PC-3 (cell line): ENCODE data around the gene SLC16A3. TPM values are rescaled to one million over a fixed set of nuclear protein-coding genes. Genes with fewer than 3 reads are reported as not detected.

Experiments used
- ATAC-seq: fragments of 200-7000 bp; cut with Tn5 transposase; 2 replicates; pipeline ENCODE4 v1.9.1; 2020; ENCODE audit warnings: mild to moderate bottlenecking, moderate library complexity
- BruUV-seq: library from RNA; stranded (reverse); fragments of 400-500 nt; replicated peaks from 2 replicates; lab custom pipeline; 2021; lab: Mats Ljungman, UMichigan
- CTCF ChIA-PET: fragments of 300-600 bp; sonication (Branson Sonifier 250); formaldehyde crosslinking; loops from one replicate; lab custom pipeline; 2022; ENCODE audit warnings: antibody characterized with exemption; lab: Charles Lee
- POLR2A ChIA-PET: fragments of 300-600 bp; sonication (Branson Sonifier 250); formaldehyde crosslinking; loops from one replicate; lab custom pipeline; 2022; ENCODE audit warnings: antibody characterized with exemption; ENCODE audit not compliant: unreplicated experiment; lab: Charles Lee
- DNase-seq: peaks from one replicate; pipeline ENCODE4 v3.0.0-alpha.2; 2015
- H2AFZ ChIP-seq: fragments of 300-600 bp; sonication (generic); 2 replicates; pipeline ENCODE4 v1.6.0; 2016; ENCODE audit warnings: antibody characterized with exemption, low read length
- H3F3A ChIP-seq: fragments of 300-600 bp; sonication (generic); one replicate; pipeline ENCODE4 v1.6.0; 2017; ENCODE audit warnings: antibody characterized with exemption, low read length, control low read depth, mild to moderate bottlenecking; ENCODE audit not compliant: unreplicated experiment
- H3K27ac ChIP-seq: fragments of 300-600 bp; sonication (generic); 2 replicates; pipeline ENCODE4 v1.5.1; 2016; ENCODE audit warnings: mild to moderate bottlenecking, low read length
- H3K27me3 ChIP-seq: fragments of 300-600 bp; sonication (generic); 2 replicates; pipeline ENCODE4 v1.6.1; 2016; ENCODE audit warnings: low read length, mixed read lengths
- H3K36me3 ChIP-seq: fragments of 300-600 bp; sonication (generic); 2 replicates; pipeline ENCODE4 v1.6.1; 2016; ENCODE audit warnings: low read depth, mixed run types, low read length, mixed read lengths
- H3K4me1 ChIP-seq: fragments of 300-600 bp; sonication (generic); 2 replicates; pipeline ENCODE4 v1.5.1; 2016; ENCODE audit warnings: low read length; ENCODE audit not compliant: insufficient read depth
- H3K4me2 ChIP-seq: fragments of 300-600 bp; sonication (generic); 2 replicates; pipeline ENCODE4 v1.6.0; 2016; ENCODE audit warnings: low read length
- H3K4me3 ChIP-seq: fragments of 300-600 bp; sonication (generic); 2 replicates; pipeline ENCODE4 v1.5.1; 2016; ENCODE audit warnings: mild to moderate bottlenecking, low read length, mixed read lengths
- H3K79me2 ChIP-seq: fragments of 300-600 bp; sonication (generic); 2 replicates; pipeline ENCODE4 v1.6.1; 2017; ENCODE audit warnings: low read length, mixed read lengths
- H3K9ac ChIP-seq: fragments of 300-600 bp; sonication (generic); 2 replicates; pipeline ENCODE4 v1.6.0; 2016; ENCODE audit warnings: mild to moderate bottlenecking, low read length
- H3K9me2 ChIP-seq: fragments of 300-600 bp; sonication (generic); replicated peaks from 2 replicates; pipeline ENCODE4 v1.6.1; 2016; ENCODE audit warnings: mixed run types, low read length, mixed read lengths
- H3K9me3 ChIP-seq: fragments of 300-600 bp; sonication (generic); 2 replicates; pipeline ENCODE4 v1.6.1; 2016; ENCODE audit warnings: low read length, mixed read lengths
- H4K20me1 ChIP-seq: fragments of 300-600 bp; sonication (generic); 2 replicates; pipeline ENCODE4 v1.6.1; 2016; ENCODE audit warnings: low read length, mixed read lengths
- CTCF ChIP-seq: fragments of 300-600 bp; sonication (generic); conservative IDR thresholded peaks from 2 replicates; pipeline ENCODE4 v1.5.1; 2017; ENCODE audit warnings: antibody characterized with exemption, low read depth, mild to moderate bottlenecking, low read length
- EZH2 ChIP-seq: fragments of 300-600 bp; sonication (generic); IDR thresholded peaks from one replicate; pipeline ENCODE4 v1.6.1; 2017; ENCODE audit warnings: antibody characterized with exemption, mild to moderate bottlenecking, low read length; ENCODE audit not compliant: unreplicated experiment
- EZH2phosphoT487 ChIP-seq: fragments of 300-600 bp; sonication (generic); IDR thresholded peaks from 2 replicates; pipeline ENCODE4 v1.6.1; 2018; ENCODE audit warnings: mild to moderate bottlenecking, antibody characterized with exemption, low read length, borderline replicate concordance
- intact Hi-C: fragments of 100-400 bp; cut with micrococcal nuclease; formaldehyde crosslinking; loops from 2 replicates; pipeline ENCODE4 v1.9.0; 2023
- total RNA-seq: library from RNA; depleted of rRNA; stranded (reverse); fragments of >200 nt; gene quantifications from 2 replicates; pipeline ENCODE4 v1.2.3, GENCODE V29; 2014

The SLC16A3 gene
- total RNA-seq, 1 experiment from 2014 or later: 286 TPM

DNA sequence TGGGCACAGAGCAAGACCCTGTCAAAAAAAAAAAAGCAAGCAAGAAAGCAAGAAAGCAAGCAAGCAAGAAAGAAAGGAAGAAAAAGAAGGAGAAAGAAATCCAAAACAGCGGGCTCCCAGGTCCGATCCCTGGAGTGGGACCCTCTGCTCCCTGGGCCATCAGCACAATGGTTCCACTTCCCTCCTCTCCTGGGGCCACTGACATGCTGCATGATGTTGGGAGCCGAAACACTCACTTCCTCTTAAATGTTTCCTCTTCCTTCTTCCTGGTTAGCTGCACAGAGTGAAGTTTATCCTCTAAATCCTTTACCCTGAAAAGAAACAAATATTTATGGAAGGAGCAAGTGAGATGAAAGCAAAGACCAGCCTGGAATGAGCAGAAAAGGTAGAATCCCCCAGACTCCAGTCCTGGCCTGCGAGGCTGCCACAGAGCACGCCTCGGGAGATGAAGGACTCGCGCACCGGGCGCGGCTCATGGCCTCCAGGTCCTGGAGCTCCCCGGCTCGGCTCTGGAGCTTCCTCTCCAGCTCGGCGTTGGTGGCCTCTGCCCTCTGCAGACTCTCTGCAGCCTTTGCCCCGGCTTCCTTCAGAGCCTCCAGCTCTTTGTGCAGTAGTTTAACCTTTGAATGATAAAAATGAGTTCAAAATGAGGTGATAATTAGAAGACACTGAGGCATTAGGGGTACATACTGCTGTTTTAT lies 35.2 kb upstream of the SLC16A3 start:
- Histone ChIP-seq H3K4me3 (no peak overlapping the region), H3K36me3 (peaks cover 15% of the 10 kb centered on the region; the same call in 1 of the 2 replicates), H2AFZ (no peak overlapping the region), H3K4me1 (no peaks in the 10 kb centered on the region), H4K20me1 (no peaks in the 10 kb centered on the region), H3K27me3 (no peaks in the 10 kb centered on the region), H3K9me2 (no peaks in the 10 kb centered on the region), H3K79me2 (no peaks in the 10 kb centered on the region), H3K27ac (no peak overlapping the region), H3F3A (no peaks in the 10 kb centered on the region), H3K9me3 (no peaks in the 10 kb centered on the region), H3K9ac (no peak overlapping the region), H3K4me2 (no peak overlapping the region)
- DNase-seq (no peak), ATAC-seq (no peak)
- TF ChIP-seq CTCF: no peak
- TF ChIP-seq EZH2phosphoT487: no peak
- no peak for TF ChIP-seq EZH2
- intact Hi-C loops: no loop called here
- CTCF ChIA-PET: no interaction called here
- POLR2A ChIA-PET: no interaction called here
- BruUV-seq: no TSS peak

DNA sequence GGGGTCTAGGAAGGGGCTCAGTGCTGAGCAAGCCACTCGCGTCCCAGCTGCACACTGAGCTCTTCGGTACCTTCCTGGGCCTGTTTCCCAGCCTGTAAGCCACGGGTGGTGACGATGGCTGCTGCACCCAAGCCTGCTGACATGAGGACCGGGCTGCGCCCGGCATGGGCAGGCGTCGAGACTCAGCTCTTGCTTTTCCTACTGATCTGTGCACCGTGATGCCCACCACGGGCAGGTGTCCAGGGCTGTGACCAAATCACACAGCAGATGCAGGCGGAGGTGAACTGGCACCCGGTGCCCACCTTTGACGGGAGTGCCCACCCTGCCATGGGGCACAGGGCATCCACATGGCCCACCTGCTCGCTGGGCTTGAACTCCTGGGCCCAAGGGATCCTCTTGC lies 34.1 kb upstream of the SLC16A3 start:
- Histone ChIP-seq H3K9ac (no peak overlapping the region), H3K27ac (no peak overlapping the region), H2AFZ (no peak overlapping the region), H3K9me2 (no peaks in the 10 kb centered on the region), H3F3A (no peaks in the 10 kb centered on the region), H3K9me3 (no peaks in the 10 kb centered on the region), H3K4me2 (no peak overlapping the region), H3K79me2 (no peaks in the 10 kb centered on the region), H3K36me3 (peaks cover 15% of the 10 kb centered on the region; the same call in 1 of the 2 replicates), H4K20me1 (no peaks in the 10 kb centered on the region), H3K4me1 (no peaks in the 10 kb centered on the region), H3K4me3 (no peak overlapping the region), H3K27me3 (no peaks in the 10 kb centered on the region)
- BruUV-seq: no TSS peak
- ATAC-seq (no peak), DNase-seq (no peak)
- TF ChIP-seq EZH2phosphoT487 (no peak), CTCF (no peak), EZH2 (no peak)
- POLR2A ChIA-PET: no interaction called here
- intact Hi-C loops: no loop called here
- CTCF ChIA-PET: interaction anchor here (0.6 kb wide), 1 partner anchor 97 kb away, joined by 4 read pairs; the partner anchor contains the start of gene FASN
